Measurements from ENCODE around the gene DYNC1I1. TPM values are rescaled to one million over a fixed set of nuclear protein-coding genes. Genes with fewer than 3 reads are reported as not detected.

DYNC1I1 gene
- total RNA-seq, 2 experiments from 2014 or later, result 0.08 TPM; not detected in 1

- peaks cover 2% of the 10 kb centered on the region for H3K9me3 Mint-ChIP-seq
- H3K36me3 ChIP-seq (ENCODE audit: insufficient read depth, low read length), result no peaks in the 10 kb centered on the region
- H3K27ac Mint-ChIP-seq, result no peak overlapping the region
- H3K4me3 Mint-ChIP-seq, result no peak overlapping the region
- ChIA-PET CTCF (no interaction called here), POLR2A (no interaction called here)
- intact Hi-C loops (cut with DNase I, micrococcal nuclease), result no loop called here
- ATAC-seq (ENCODE audit: poor library complexity), result no peak
- H3K27ac ChIP-seq (ENCODE audit: low read depth in 1 of 2, low read length in 2 of 2), result no peak overlapping the region
- H3K36me3 Mint-ChIP-seq (ENCODE audit: low read depth), result no peaks in the 10 kb centered on the region
- no peaks in the 10 kb centered on the region for H3K4me1 Mint-ChIP-seq (ENCODE audit: low read depth)
- no peaks in the 10 kb centered on the region for H3K4me1 ChIP-seq (ENCODE audit: insufficient read depth, low read length)
- TF ChIP-seq, protein P1, sequence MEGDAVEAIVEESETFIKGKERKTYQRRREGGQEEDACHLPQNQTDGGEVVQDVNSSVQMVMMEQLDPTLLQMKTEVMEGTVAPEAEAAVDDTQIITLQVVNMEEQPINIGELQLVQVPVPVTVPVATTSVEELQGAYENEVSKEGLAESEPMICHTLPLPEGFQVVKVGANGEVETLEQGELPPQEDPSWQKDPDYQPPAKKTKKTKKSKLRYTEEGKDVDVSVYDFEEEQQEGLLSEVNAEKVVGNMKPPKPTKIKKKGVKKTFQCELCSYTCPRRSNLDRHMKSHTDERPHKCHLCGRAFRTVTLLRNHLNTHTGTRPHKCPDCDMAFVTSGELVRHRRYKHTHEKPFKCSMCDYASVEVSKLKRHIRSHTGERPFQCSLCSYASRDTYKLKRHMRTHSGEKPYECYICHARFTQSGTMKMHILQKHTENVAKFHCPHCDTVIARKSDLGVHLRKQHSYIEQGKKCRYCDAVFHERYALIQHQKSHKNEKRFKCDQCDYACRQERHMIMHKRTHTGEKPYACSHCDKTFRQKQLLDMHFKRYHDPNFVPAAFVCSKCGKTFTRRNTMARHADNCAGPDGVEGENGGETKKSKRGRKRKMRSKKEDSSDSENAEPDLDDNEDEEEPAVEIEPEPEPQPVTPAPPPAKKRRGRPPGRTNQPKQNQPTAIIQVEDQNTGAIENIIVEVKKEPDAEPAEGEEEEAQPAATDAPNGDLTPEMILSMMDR (IDR thresholded peaks at IDR 0.05), result no peak
- H3K4me3 ChIP-seq (ENCODE audit: low read length), result no peak overlapping the region
- H3K9me3 ChIP-seq (ENCODE audit: control insufficient read depth in 1 of 2, insufficient read depth in 1 of 2, low read length in 2 of 2), result no peaks in the 10 kb centered on the region
- DNase-seq, result no peak
- no peaks in the 10 kb centered on the region for H3K27me3 ChIP-seq (ENCODE audit: control insufficient read depth in 1 of 2, insufficient read depth in 2 of 2, low read length in 2 of 2)
- H3K27me3 Mint-ChIP-seq, result peaks cover 4% of the 10 kb centered on the region
These were observed 23.3 kb upstream of the DYNC1I1 start for GRCh38 chr7:95749044-95749443.

GRCh38 chr7:95749515-95749914 is 22.8 kb upstream of the DYNC1I1 start:
- Mint-ChIP-seq H3K4me1 (ENCODE audit: low read depth) (no peaks in the 10 kb centered on the region), H3K4me3 (no peak overlapping the region), H3K36me3 (ENCODE audit: low read depth) (no peaks in the 10 kb centered on the region), H3K27me3 (peaks cover 5% of the 10 kb centered on the region), H3K27ac (no peak overlapping the region), H3K9me3 (peaks cover 2% of the 10 kb centered on the region)
- no peak for DNase-seq
- Histone ChIP-seq H3K9me3 (ENCODE audit: control insufficient read depth in 1 of 2, insufficient read depth in 1 of 2, low read length in 2 of 2) (no peaks in the 10 kb centered on the region), H3K4me3 (ENCODE audit: low read length) (no peak overlapping the region), H3K27me3 (ENCODE audit: control insufficient read depth in 1 of 2, insufficient read depth in 2 of 2, low read length in 2 of 2) (no peaks in the 10 kb centered on the region), H3K36me3 (ENCODE audit: insufficient read depth, low read length) (no peaks in the 10 kb centered on the region), H3K4me1 (ENCODE audit: insufficient read depth, low read length) (no peaks in the 10 kb centered on the region), H3K27ac (ENCODE audit: low read depth in 1 of 2, low read length in 2 of 2) (no peak overlapping the region)
- ATAC-seq (ENCODE audit: poor library complexity), result no peak
- ChIA-PET POLR2A (no interaction called here), CTCF (no interaction called here)
- TF ChIP-seq, protein P1 (IDR thresholded peaks at IDR 0.05), result no peak
- intact Hi-C loops (cut with DNase I, micrococcal nuclease), result no loop called here

- ATAC-seq (ENCODE audit: poor library complexity), result no peak
- no peaks in the 10 kb centered on the region for H3K9me3 ChIP-seq (ENCODE audit: control insufficient read depth in 1 of 2, insufficient read depth in 1 of 2, low read length in 2 of 2)
- Mint-ChIP-seq H3K27ac (no peak overlapping the region), H3K9me3 (peaks cover 2% of the 10 kb centered on the region), H3K36me3 (ENCODE audit: low read depth) (no peaks in the 10 kb centered on the region), H3K27me3 (peaks cover 29% of the 10 kb centered on the region), H3K4me1 (ENCODE audit: low read depth) (no peaks in the 10 kb centered on the region), H3K4me3 (no peak overlapping the region)
- no peak overlapping the region for H3K27ac ChIP-seq (ENCODE audit: low read depth in 1 of 2, low read length in 2 of 2)
- intact Hi-C loops (cut with DNase I, micrococcal nuclease), result no loop called here
- ChIA-PET POLR2A (no interaction called here), CTCF (no interaction called here)
- H3K4me3 ChIP-seq (ENCODE audit: low read length), result no peak overlapping the region
- H3K4me1 ChIP-seq (ENCODE audit: insufficient read depth, low read length), result no peaks in the 10 kb centered on the region
- peaks cover 0 to 3% of the 10 kb centered on the region in 2 experiments for H3K27me3 ChIP-seq (ENCODE audit: control insufficient read depth in 1 of 2, insufficient read depth in 2 of 2, low read length in 2 of 2)
- DNase-seq, result no peak
- H3K36me3 ChIP-seq (ENCODE audit: insufficient read depth, low read length), result no peaks in the 10 kb centered on the region
- TF ChIP-seq, protein P1 (IDR thresholded peaks at IDR 0.05), result no peak
These were observed 18.9 kb upstream of the DYNC1I1 start for GRCh38 chr7:95753440-95753839.
